Neural progenitor cell (in vitro differentiated cells): Measurements from ENCODE around the gene IRAK1.

Source experiments
- EZH2 ChIP-seq: fragments of 200-600 bp; sonication (generic); IDR thresholded peaks from 2 replicates; pipeline ENCODE4 v1.6.1; 2017; ENCODE audit warnings: antibody characterized with exemption, mild to moderate bottlenecking, moderate library complexity
- EZH2phosphoT487 ChIP-seq: fragments of 200-600 bp; sonication (generic); IDR thresholded peaks from 2 replicates; pipeline ENCODE4 v1.6.1; 2017; ENCODE audit warnings: antibody characterized with exemption
- TF ChIP-seq, protein P1 (sequence below): fragments of 200-600 bp; sonication (generic); IDR thresholded peaks from 2 replicates; pipeline ENCODE4 v1.5.1; 2017; ENCODE audit warnings: antibody characterized with exemption, mild to moderate bottlenecking

DNA sequence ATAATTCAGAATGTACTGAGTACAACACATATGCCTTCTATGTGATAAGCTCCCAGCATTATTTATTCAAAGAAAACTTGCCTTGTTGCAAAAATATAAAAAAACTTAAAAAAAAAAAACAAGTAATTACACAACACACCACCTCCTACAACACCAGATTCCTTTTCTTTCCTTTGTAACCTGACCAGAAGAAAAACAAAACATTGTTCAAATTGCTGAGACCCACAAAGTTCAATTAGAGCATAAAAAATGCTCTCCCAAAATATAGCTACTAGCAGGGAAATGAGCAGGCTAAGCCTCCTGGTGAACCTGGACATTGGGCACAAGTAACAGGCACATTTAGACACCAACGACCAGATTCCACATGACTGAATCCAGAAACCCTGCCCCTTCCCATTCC is 39.5 kb upstream of the IRAK1 start:
- TF ChIP-seq, protein P1, sequence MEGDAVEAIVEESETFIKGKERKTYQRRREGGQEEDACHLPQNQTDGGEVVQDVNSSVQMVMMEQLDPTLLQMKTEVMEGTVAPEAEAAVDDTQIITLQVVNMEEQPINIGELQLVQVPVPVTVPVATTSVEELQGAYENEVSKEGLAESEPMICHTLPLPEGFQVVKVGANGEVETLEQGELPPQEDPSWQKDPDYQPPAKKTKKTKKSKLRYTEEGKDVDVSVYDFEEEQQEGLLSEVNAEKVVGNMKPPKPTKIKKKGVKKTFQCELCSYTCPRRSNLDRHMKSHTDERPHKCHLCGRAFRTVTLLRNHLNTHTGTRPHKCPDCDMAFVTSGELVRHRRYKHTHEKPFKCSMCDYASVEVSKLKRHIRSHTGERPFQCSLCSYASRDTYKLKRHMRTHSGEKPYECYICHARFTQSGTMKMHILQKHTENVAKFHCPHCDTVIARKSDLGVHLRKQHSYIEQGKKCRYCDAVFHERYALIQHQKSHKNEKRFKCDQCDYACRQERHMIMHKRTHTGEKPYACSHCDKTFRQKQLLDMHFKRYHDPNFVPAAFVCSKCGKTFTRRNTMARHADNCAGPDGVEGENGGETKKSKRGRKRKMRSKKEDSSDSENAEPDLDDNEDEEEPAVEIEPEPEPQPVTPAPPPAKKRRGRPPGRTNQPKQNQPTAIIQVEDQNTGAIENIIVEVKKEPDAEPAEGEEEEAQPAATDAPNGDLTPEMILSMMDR = no peak
- TF ChIP-seq EZH2 (no peak), EZH2phosphoT487 (no peak)
